HepG2 (cell line): ENCODE data around the gene TRPV5. TPM values are rescaled to one million over a fixed set of nuclear protein-coding genes. Genes with fewer than 3 reads are reported as not detected.

ENCODE experiments used
- ATAC-seq: fragments of 200-7000 bp; cut with Tn5 transposase; 3 replicates; pipeline ENCODE4 v1.9.1; 2020; ENCODE audit warnings: mild to moderate bottlenecking, moderate library complexity
- BruUV-seq: library from RNA; stranded (reverse); fragments of 400-500 nt; replicated peaks from 2 replicates; lab custom pipeline; 2021; lab: Mats Ljungman, UMichigan
- CTCF ChIA-PET: fragments of 300-600 bp; formaldehyde crosslinking; extraction: SDS; loops from one replicate; lab custom pipeline; 2021; ENCODE audit warnings: low total read pairs, inconsistent platforms, low intra/inter-chr PET ratio; lab: Yijun Ruan, JAX
- POLR2A ChIA-PET: fragments of 350-600 bp; sonication (Branson Sonifier 250); formaldehyde crosslinking; loops from one replicate; lab custom pipeline; 2020; ENCODE audit warnings: antibody characterized with exemption, inconsistent platforms; lab: Yijun Ruan, JAX
- DNase-seq: peaks from one replicate; pipeline ENCODE4 v3.0.0-alpha.2; 2015; ENCODE audit warnings: low spot score
- FAIRE-seq: peaks from 3 replicates; lab custom pipeline; 2011; peaks lifted over from hg19 to GRCh38; lab: Jason Lieb, UNC
- H2AFZ ChIP-seq: one replicate; pipeline ENCODE4 v1.6.1; 2011; ENCODE audit warnings: low read length, inconsistent platforms
- H3K27ac ChIP-seq: fragments of 300-600 bp; 3 replicates; pipeline ENCODE4 v1.8.0; 2011; ENCODE audit warnings: mixed run types, mild to moderate bottlenecking, mixed read lengths, low read length, inconsistent platforms; ENCODE audit not compliant: insufficient read depth; ENCODE audit errors: extremely low read length
- H3K27me3 ChIP-seq, 2 experiments: fragments of 200-600 bp in 1 of 2; 2 replicates in 1 of 2; 3 replicates in 1 of 2; pipeline versions ENCODE4 v1.6.0 to v1.8.0; 2011; ENCODE audit warnings: low read length in 2 of 2, mild to moderate bottlenecking in 2 of 2, moderate library complexity in 2 of 2, inconsistent platforms in 1 of 2; ENCODE audit not compliant: insufficient read depth in 2 of 2, control insufficient read depth in 1 of 2
- H3K36me3 ChIP-seq, 2 experiments: fragments of 200-600 bp in 1 of 2; replicated peaks in 1 of 2; 2 replicates in 1 of 2; 3 replicates in 1 of 2; pipeline versions ENCODE4 v1.5.1 to v1.8.0; 2011; ENCODE audit warnings: low read length in 2 of 2, inconsistent platforms in 1 of 2; ENCODE audit not compliant: insufficient read depth in 2 of 2, control insufficient read depth in 1 of 2
- H3K4me1 ChIP-seq: 2 replicates; pipeline ENCODE4 v1.5.1; 2012; ENCODE audit warnings: low read length, inconsistent platforms; ENCODE audit not compliant: insufficient read depth
- H3K4me2 ChIP-seq: 2 replicates; pipeline ENCODE4 v1.6.0; 2011; ENCODE audit warnings: low read depth, low read length, inconsistent platforms
- H3K4me3 ChIP-seq, 3 experiments: fragments of 200-600 bp in 1 of 3; sonication (generic), shearing (Covaris generic) in 1 of 3; replicated peaks in 1 of 3; 2 replicates each; pipeline ENCODE4 v1.5.1; 2011 to 2016; ENCODE audit warnings: low read length in 3 of 3, inconsistent platforms in 2 of 3, low read depth in 2 of 3, mild to moderate bottlenecking in 2 of 3, control low read depth in 1 of 3, mixed read lengths in 1 of 3; ENCODE audit not compliant: insufficient read depth in 1 of 3
- H3K79me2 ChIP-seq: one replicate; pipeline ENCODE4 v1.6.1; 2011; ENCODE audit warnings: low read length, inconsistent platforms; ENCODE audit not compliant: insufficient read depth
- H3K9ac ChIP-seq: 2 replicates; pipeline ENCODE4 v1.6.0; 2011; ENCODE audit warnings: mild to moderate bottlenecking, low read depth, low read length, inconsistent platforms; ENCODE audit not compliant: insufficient read depth
- H3K9me3 ChIP-seq: 2 replicates; pipeline ENCODE4 v1.5.1; 2012; ENCODE audit warnings: mild to moderate bottlenecking, low read length
- H4K20me1 ChIP-seq: 2 replicates; pipeline ENCODE4 v1.6.0; 2011; ENCODE audit warnings: inconsistent platforms, mild to moderate bottlenecking, low read length, moderate library complexity; ENCODE audit not compliant: insufficient read depth
- AKAP8 ChIP-seq: sonication (generic); formaldehyde crosslinking; IDR thresholded peaks from 2 replicates; pipeline ENCODE4 v1.5.1; 2020; ENCODE audit warnings: mild to moderate bottlenecking, missing genetic modification reagents
- CCDC6 ChIP-seq: sonication (generic); formaldehyde crosslinking; IDR thresholded peaks from 2 replicates; pipeline ENCODE4 v1.8.1; 2022; ENCODE audit warnings: mild to moderate bottlenecking, missing genetic modification reagents, moderate library complexity
- GATAD1 ChIP-seq: IDR thresholded peaks from 2 replicates; pipeline ENCODE4 v1.6.1; 2016; ENCODE audit warnings: missing genetic modification reagents, missing compliant biosample characterization
- NFE2 ChIP-seq: sonication (generic); formaldehyde crosslinking; IDR thresholded peaks from 2 replicates; pipeline ENCODE4 v1.4.0; 2020; ENCODE audit warnings: missing genetic modification reagents
- PTBP1 ChIP-seq: fragments of 200-400 bp; formaldehyde crosslinking; IDR thresholded peaks from 2 replicates; pipeline ENCODE4 v1.6.1; 2018; ENCODE audit warnings: low read length, low read depth; ENCODE audit not compliant: poor library complexity, severe bottlenecking
- SSRP1 ChIP-seq: IDR thresholded peaks from 2 replicates; pipeline ENCODE4 v1.6.1; 2016; ENCODE audit warnings: control low read depth
- STAT6 ChIP-seq: sonication (generic); formaldehyde crosslinking; IDR thresholded peaks from 2 replicates; pipeline ENCODE4 v1.4.0; 2020; ENCODE audit warnings: missing genetic modification reagents, mild to moderate bottlenecking, borderline replicate concordance
- ZNF484 ChIP-seq: sonication (generic); formaldehyde crosslinking; IDR thresholded peaks from 2 replicates; pipeline ENCODE4 v1.5.1; 2020; ENCODE audit warnings: mild to moderate bottlenecking, low read depth, missing genetic modification reagents, borderline replicate concordance
- WGBS: methylation state at CpG from one replicate; pipeline ENCODE4 v1.1.6; 2017; ENCODE audit warnings: low lambda C conversion rate; 5-methylcytosine and 5-hydroxymethylcytosine counted together
- in situ Hi-C: cut with HindIII; loops from 2 replicates; pipeline ENCODE4 v1.10.0; 2017; ENCODE audit warnings: low pct_unique_long_range_greater_than_20kb; ENCODE audit not compliant: extremely low pct_ligation_motif_present
- intact Hi-C: fragments of 100-400 bp; cut with micrococcal nuclease; formaldehyde crosslinking; loops from one replicate; pipeline ENCODE4 v1.10.0; 2022; ENCODE audit not compliant: unreplicated experiment
- polyA plus RNA-seq, 8 experiments: library from polyadenylated mRNA; depleted of rRNA in 3 of 8; stranded (reverse) in 7 of 8; unstranded in 1 of 8; fragments of >200 nt; fragmentation: Illumina TruSeq in 4 of 8; extraction: Trizol in 4 of 8; gene quantifications; 2 replicates each; pipeline versions ENCODE4 v1.2.1 to v1.2.3, GENCODE V29; 2011 to 2016; ENCODE audit warnings: low read depth in 4 of 8, missing spikeins in 1 of 8, mixed read lengths in 1 of 8; ENCODE audit not compliant: insufficient read depth in 1 of 8
- total RNA-seq, 5 experiments: library from RNA; depleted of rRNA; stranded (reverse); fragments of >200 nt; fragmentation: Illumina TruSeq; extraction: Trizol; gene quantifications; 2 replicates each; pipeline ENCODE4 v1.2.3, GENCODE V29; 2016; ENCODE audit warnings: low read depth in 1 of 5

TRPV5 gene
- total and polyA plus RNA-seq, 2 of the 13 experiments (the other 11 are each of a cell fraction or from before 2014, with no cell fraction given), result not detected

DNA sequence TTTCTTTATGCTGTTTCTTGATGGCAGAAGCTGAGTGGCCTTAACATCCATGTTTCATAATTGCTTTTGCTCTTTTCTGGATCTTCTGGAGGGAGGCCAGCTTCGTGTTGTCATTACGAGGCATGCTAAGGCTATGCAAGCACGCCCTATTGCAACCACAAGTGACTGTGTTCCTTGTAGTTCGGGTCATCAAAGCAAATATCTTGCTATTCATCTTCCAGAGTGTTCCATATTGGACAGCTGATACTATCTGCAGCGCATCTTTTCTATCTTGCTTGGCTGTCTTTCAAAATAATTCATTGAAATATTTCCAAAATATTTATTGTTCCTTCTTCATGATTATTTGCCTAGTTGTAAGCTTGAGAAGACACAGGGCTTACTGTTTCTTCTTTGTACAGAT, 73.7 kb downstream of the TRPV5 start:
- ChIA-PET CTCF (no interaction called here), POLR2A (no interaction called here)
- no peaks in the 10 kb centered on the region for H4K20me1 ChIP-seq
- peaks cover 3 to 61% of the 10 kb centered on the region in 2 experiments; a peak in 3 of 5 replicates for H3K27me3 ChIP-seq
- FAIRE-seq (no peak), ATAC-seq (no peak), DNase-seq (no peak)
- TF ChIP-seq CCDC6 (CRISPR knock-in tag), result no peak
- TF ChIP-seq STAT6 (CRISPR knock-in tag), result no peak
- TF ChIP-seq NFE2, result no peak
- TF ChIP-seq AKAP8 (CRISPR knock-in tag), result no peak
- TF ChIP-seq PTBP1, result no peak
- no peak for TF ChIP-seq ZNF484
- TF ChIP-seq SSRP1, result no peak
- TF ChIP-seq GATAD1 (CRISPR knock-in tag), result no peak
- in situ Hi-C loops (no loop called here), intact Hi-C loops (no loop called here)
- H3K9ac ChIP-seq, result no peak overlapping the region
- no peak overlapping the region for H3K4me2 ChIP-seq
- no peaks in the 10 kb centered on the region for H3K36me3 ChIP-seq
- H3K9me3 ChIP-seq, result no peaks in the 10 kb centered on the region
- no peak overlapping the region for H3K27ac ChIP-seq
- H3K79me2 ChIP-seq, result no peaks in the 10 kb centered on the region
- H3K4me1 ChIP-seq, result no peaks in the 10 kb centered on the region
- 0% methylated on average over 5 of the region's 5 CpGs for WGBS
- no peak overlapping the region for H3K4me3 ChIP-seq
- BruUV-seq, result no TSS peak
- no peak overlapping the region for H2AFZ ChIP-seq
